HepG2 (cell line): ENCODE measurements around the gene NEURL2.
A peak's percentile ranks its signal among the peaks of the same experiment; 100 is the strongest.

Experiments used
- GABPA ChIP-seq, 2 experiments: IDR thresholded peaks; 2 replicates each; pipeline ENCODE4 v1.6.1; 2011 to 2016; ENCODE audit warnings: low read depth in 2 of 2, low read length in 1 of 2, missing biosample characterization in 1 of 2, missing genetic modification characterization in 1 of 2
- GATA4 ChIP-seq: sonication (generic); IDR thresholded peaks from 2 replicates; pipeline ENCODE4 v1.6.1; 2016; ENCODE audit warnings: antibody characterized with exemption, low read depth, borderline replicate concordance
- HDAC2 ChIP-seq: sonication (generic); formaldehyde crosslinking; IDR thresholded peaks from 2 replicates; pipeline ENCODE4 v1.4.0; 2020; ENCODE audit warnings: missing genetic modification reagents
- IRF1 ChIP-seq: sonication (generic); formaldehyde crosslinking; IDR thresholded peaks from 2 replicates; pipeline ENCODE4 v1.4.0; 2020; ENCODE audit warnings: low read depth, mild to moderate bottlenecking, missing genetic modification reagents
- MAX ChIP-seq: IDR thresholded peaks from 2 replicates; pipeline ENCODE4 v1.6.1; 2012; ENCODE audit warnings: inconsistent platforms
- MTF1 ChIP-seq: sonication (generic); formaldehyde crosslinking; IDR thresholded peaks from 2 replicates; pipeline ENCODE4 v1.5.0; 2020; ENCODE audit warnings: missing genetic modification reagents
- NFYB ChIP-seq: sonication (generic); formaldehyde crosslinking; IDR thresholded peaks from 2 replicates; pipeline ENCODE4 v1.4.0; 2020; ENCODE audit warnings: missing genetic modification reagents
- POLR2A ChIP-seq, 2 experiments: IDR thresholded peaks; 2 replicates each; pipeline ENCODE4 v1.6.1; 2011; ENCODE audit warnings: low read depth in 2 of 2, low read length in 2 of 2, mild to moderate bottlenecking in 1 of 2, moderate library complexity in 1 of 2; ENCODE audit not compliant: insufficient read depth in 1 of 2
- SIN3A ChIP-seq: IDR thresholded peaks from 2 replicates; pipeline ENCODE4 v1.6.1; 2011; ENCODE audit warnings: low read depth, mild to moderate bottlenecking, control low read depth, low read length, borderline replicate concordance
- YY1 ChIP-seq: IDR thresholded peaks from 2 replicates; pipeline ENCODE4 v1.6.1; 2011; ENCODE audit warnings: low read length, low read depth, moderate library complexity, mild to moderate bottlenecking; ENCODE audit not compliant: insufficient read depth, insufficient replicate concordance
- ZBTB43 ChIP-seq: sonication (generic); formaldehyde crosslinking; conservative IDR thresholded peaks from 2 replicates; pipeline ENCODE4 v1.4.0; 2020; ENCODE audit warnings: missing genetic modification reagents
- ZNF512 ChIP-seq: sonication (generic); formaldehyde crosslinking; IDR thresholded peaks from 2 replicates; pipeline ENCODE4 v1.4.0; 2020; ENCODE audit warnings: mild to moderate bottlenecking, missing genetic modification reagents

GRCh38 chr20:45880988-45881788 is 9.8 kb downstream of the NEURL2 start, which contains the start of gene ZSWIM1:
- TF ChIP-seq POLR2A (IDR thresholded peaks at IDR 0.05; ENCODE audit: insufficient read depth in 1 of 2, low read depth in 2 of 2, low read length in 2 of 2) (peak; percentile 97 to 99), ZBTB43 (CRISPR knock-in tag) (no peak), GABPA (IDR thresholded peaks at IDR 0.05; ENCODE audit: low read depth, low read length) (no peak), GABPA (CRISPR knock-in tag; IDR thresholded peaks at IDR 0.05; ENCODE audit: low read depth) (no peak), ZNF512 (no peak), GATA4 (peak; percentile 75; the same call in 1 of the 2 replicates), SIN3A (peak; percentile 92), IRF1 (no peak), MTF1 (CRISPR knock-in tag) (no peak), MAX (peak; percentile 59; the same call in 1 of the 2 replicates), HDAC2 (CRISPR knock-in tag) (peak; percentile 78), NFYB (CRISPR knock-in tag) (peak; percentile 100), YY1 (peak; percentile 96)
